Stomach (tissue), 9 donors: ENCODE results near the gene SYNE2. TPM values are rescaled to one million over a fixed set of nuclear protein-coding genes. Genes with fewer than 3 reads are reported as not detected.

Experiments
- DNase-seq, 2 donors: peaks; one replicate each; pipeline versions ENCODE4 v3.0.0 to v3.0.0-alpha.2; 2013 to 2019
- H3K27ac ChIP-seq, 5 donors: fragments of 200-600 bp in 4 of 5; sonication (generic) in 4 of 5; one replicate each; pipeline ENCODE4 v1.5.1; 2013 to 2019; ENCODE audit warnings: mild to moderate bottlenecking in 1 of 5, moderate library complexity in 1 of 5
- H3K27me3 ChIP-seq, 3 donors: fragments of 200-600 bp; sonication (generic); one replicate each; pipeline ENCODE4 v1.5.1; 2017 to 2019; ENCODE audit warnings: mixed run types in 1 of 3
- H3K36me3 ChIP-seq, 4 donors: fragments of 200-600 bp; sonication (generic); 1 replicate in 3 of 4; 2 replicates in 1 of 4; pipeline ENCODE4 v1.5.1; 2016 to 2019
- H3K4me1 ChIP-seq, 4 donors: fragments of 200-600 bp; sonication (generic); one replicate each; pipeline ENCODE4 v1.5.1; 2016 to 2019
- H3K4me3 ChIP-seq, 4 donors: fragments of 200-600 bp; sonication (generic) in 3 of 4; one replicate each; pipeline ENCODE4 v1.5.1; 2016 to 2019; ENCODE audit warnings: mild to moderate bottlenecking in 1 of 4
- H3K9me3 ChIP-seq, 4 donors: fragments of 200-600 bp; sonication (generic); one replicate each; pipeline ENCODE4 v1.5.1; 2016 to 2019
- CTCF ChIP-seq, 7 experiments: fragments of 450-650 bp in 4 of 7; fragments of 200-600 bp in 3 of 7; sonication (generic) in 3 of 7; IDR thresholded peaks; one replicate each; pipeline ENCODE4 v1.5.1; 2016 to 2019; ENCODE audit warnings: antibody characterized with exemption in 7 of 7, control low read depth in 2 of 7, mild to moderate bottlenecking in 1 of 7
- EP300 ChIP-seq: sonication (generic); formaldehyde crosslinking; IDR thresholded peaks from one replicate; pipeline ENCODE4 v1.6.1; 2017; ENCODE audit warnings: antibody characterized with exemption
- POLR2A ChIP-seq, 4 donors: fragments of 450-650 bp; IDR thresholded peaks; one replicate each; pipeline ENCODE4 v1.6.1; 2016; ENCODE audit warnings: antibody characterized with exemption in 4 of 4, control low read depth in 2 of 4, mild to moderate bottlenecking in 1 of 4, moderate library complexity in 1 of 4
- POLR2AphosphoS5 ChIP-seq, 3 donors: sonication (generic); formaldehyde crosslinking; IDR thresholded peaks; one replicate each; pipeline ENCODE4 v1.6.1; 2016; ENCODE audit warnings: antibody characterized with exemption in 3 of 3
- WGBS, 5 donors: extraction: QIAGEN DNeasy Blood & Tissue Kit in 3 of 5; methylation state at CpG; one replicate each; pipeline versions ENCODE4 v1.1.5 to v1.1.7; 2013 to 2018; 5-methylcytosine and 5-hydroxymethylcytosine counted together
- intact Hi-C: fragments of 100-400 bp; cut with DNase I; formaldehyde crosslinking; loops from one replicate; pipeline ENCODE4 v1.15.1; 2023; ENCODE audit warnings: low total_unique reads
- polyA plus RNA-seq, 3 donors: library from polyadenylated mRNA; stranded (reverse); fragments of 200-250 nt; gene quantifications; one replicate each; pipeline ENCODE4 v1.2.3, GENCODE V29; 2013
- total RNA-seq, 5 donors: library from RNA; depleted of rRNA; stranded (reverse); fragments of >200 nt; gene quantifications; one replicate each; pipeline versions ENCODE4 v1.1.0 to v1.2.3, GENCODE V29; 2014 to 2016
- donor health status: healthy with polysubstance abuse.
- donor health status: Bipolar disorder and iron deficiency.
- donor health status: healthy.

Gene SYNE2
- total and polyA plus RNA-seq, 8 donors: 14.4 to 280 (median 120) TPM

- H3K27me3 ChIP-seq: no peaks in the 10 kb centered on the region
- intact Hi-C loops: no loop called here
- no peak overlapping the region for H3K27ac ChIP-seq
- TF ChIP-seq EP300 (no peak), POLR2A (IDR thresholded peaks at IDR 0.05) (no peak), CTCF (IDR thresholded peaks at IDR 0.05) (no peak), POLR2AphosphoS5 (IDR thresholded peaks at IDR 0.05) (no peak)
- 86 to 94% (median 93%) methylated on average over 3 of the region's 3 CpGs for WGBS, 5 donors
- no peaks in the 10 kb centered on the region for H3K4me1 ChIP-seq
- H3K4me3 ChIP-seq: no peak overlapping the region
- H3K36me3 ChIP-seq: peaks cover 11 to 73% (median 58%) of the 10 kb centered on the region in 4 donors
- DNase-seq: no peak
- H3K9me3 ChIP-seq: no peaks in the 10 kb centered on the region
Observed at GRCh38 chr14:64081174-64081746, 228.5 kb downstream of the SYNE2 start.

GRCh38 chr14:64082837-64083236 lies 230.0 kb downstream of the SYNE2 start:
- H3K27me3 ChIP-seq: no peaks in the 10 kb centered on the region
- H3K36me3 ChIP-seq: peaks cover 11 to 73% (median 62%) of the 10 kb centered on the region in 4 donors
- WGBS, 5 donors: 62 to 77% (median 70%) methylated on average over 7 of the region's 7 CpGs
- peak overlapping the region in 4 of 5 donors; percentile 39 to 59 (median 52) for H3K27ac ChIP-seq
- DNase-seq: no peak
- no peaks in the 10 kb centered on the region for H3K9me3 ChIP-seq
- intact Hi-C loops: no loop called here
- TF ChIP-seq CTCF (IDR thresholded peaks at IDR 0.05) (no peak), EP300 (peak; percentile 44), POLR2A (IDR thresholded peaks at IDR 0.05) (no peak), POLR2AphosphoS5 (IDR thresholded peaks at IDR 0.05) (peak in 2 of 3 donors; percentile 31 to 39)
- H3K4me3 ChIP-seq: no peak overlapping the region
- H3K4me1 ChIP-seq: no peaks in the 10 kb centered on the region

- Histone ChIP-seq H3K27ac (no peak overlapping the region), H3K4me1 (no peaks in the 10 kb centered on the region), H3K9me3 (no peaks in the 10 kb centered on the region), H3K4me3 (no peak overlapping the region), H3K27me3 (no peaks in the 10 kb centered on the region), H3K36me3 (peaks cover 0 to 70% (median 49%) of the 10 kb centered on the region in 4 donors)
- DNase-seq: no peak
- TF ChIP-seq POLR2AphosphoS5 (IDR thresholded peaks at IDR 0.05): no peak
- TF ChIP-seq EP300: no peak
- no peak for TF ChIP-seq POLR2A (IDR thresholded peaks at IDR 0.05)
- no peak for TF ChIP-seq CTCF (IDR thresholded peaks at IDR 0.05)
- intact Hi-C loops: no loop called here
Observed at GRCh38 chr14:64088647-64088964, 235.8 kb downstream of the SYNE2 start.

- peaks cover 0 to 73% (median 45%) of the 10 kb centered on the region in 4 donors for H3K36me3 ChIP-seq
- no peak for DNase-seq
- no peaks in the 10 kb centered on the region for H3K9me3 ChIP-seq
- no peaks in the 10 kb centered on the region for H3K27me3 ChIP-seq
- 72 to 84% (median 73%) methylated on average over 2 of the region's 2 CpGs for whole genome bisulfite sequencing, 5 donors
- no peak overlapping the region for H3K4me3 ChIP-seq
- TF ChIP-seq EP300: no peak
- TF ChIP-seq POLR2AphosphoS5 (IDR thresholded peaks at IDR 0.05): no peak
- TF ChIP-seq CTCF (IDR thresholded peaks at IDR 0.05): no peak
- no peak for TF ChIP-seq POLR2A (IDR thresholded peaks at IDR 0.05)
- no peak overlapping the region for H3K27ac ChIP-seq
- intact Hi-C loops: no loop called here
- H3K4me1 ChIP-seq: no peaks in the 10 kb centered on the region
Observed at GRCh38 chr14:64089920-64090319, 237.1 kb downstream of the SYNE2 start.
